ENCODE results near the gene TDO2.

DNA sequence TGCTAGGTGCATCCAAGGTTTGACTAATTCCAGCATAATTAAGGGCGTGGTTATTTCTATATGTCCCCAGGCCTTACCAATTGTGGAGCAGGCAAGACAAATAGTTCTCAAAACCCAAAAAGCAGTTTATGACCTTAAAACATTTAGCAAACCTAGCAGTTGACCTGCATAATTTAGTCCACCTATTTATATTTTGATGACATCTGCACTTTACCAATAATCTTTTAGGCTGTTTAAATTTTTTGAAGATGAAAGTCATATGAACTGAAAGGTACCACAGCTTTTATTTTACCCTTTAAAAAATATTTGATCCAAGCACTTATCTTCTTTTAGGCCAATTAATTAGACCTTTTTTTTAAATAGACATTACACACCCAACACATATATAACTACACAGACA, 27.6 kb upstream of the TDO2 start:
- TF ChIP-seq, protein P1, sequence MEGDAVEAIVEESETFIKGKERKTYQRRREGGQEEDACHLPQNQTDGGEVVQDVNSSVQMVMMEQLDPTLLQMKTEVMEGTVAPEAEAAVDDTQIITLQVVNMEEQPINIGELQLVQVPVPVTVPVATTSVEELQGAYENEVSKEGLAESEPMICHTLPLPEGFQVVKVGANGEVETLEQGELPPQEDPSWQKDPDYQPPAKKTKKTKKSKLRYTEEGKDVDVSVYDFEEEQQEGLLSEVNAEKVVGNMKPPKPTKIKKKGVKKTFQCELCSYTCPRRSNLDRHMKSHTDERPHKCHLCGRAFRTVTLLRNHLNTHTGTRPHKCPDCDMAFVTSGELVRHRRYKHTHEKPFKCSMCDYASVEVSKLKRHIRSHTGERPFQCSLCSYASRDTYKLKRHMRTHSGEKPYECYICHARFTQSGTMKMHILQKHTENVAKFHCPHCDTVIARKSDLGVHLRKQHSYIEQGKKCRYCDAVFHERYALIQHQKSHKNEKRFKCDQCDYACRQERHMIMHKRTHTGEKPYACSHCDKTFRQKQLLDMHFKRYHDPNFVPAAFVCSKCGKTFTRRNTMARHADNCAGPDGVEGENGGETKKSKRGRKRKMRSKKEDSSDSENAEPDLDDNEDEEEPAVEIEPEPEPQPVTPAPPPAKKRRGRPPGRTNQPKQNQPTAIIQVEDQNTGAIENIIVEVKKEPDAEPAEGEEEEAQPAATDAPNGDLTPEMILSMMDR (conservative IDR thresholded peaks at IDR 0.05 in 1 of 2, IDR thresholded peaks at IDR 0.05 in 1 of 2; ENCODE audit: low read depth in 1 of 2, low read length in 2 of 2), result no peak
- TF ChIP-seq EZH2 (IDR thresholded peaks at IDR 0.05; ENCODE audit: low read length, missing control alignments), result no peak

Data from fibroblast of lung (primary cell).